Brain microvascular endothelial cell (primary cell): Measurements from ENCODE around the gene XYLT2.
"Not testable (repeated sequence)": the region's sequence is repeated elsewhere in the genome, so short reads cannot be mapped to it uniquely, and the experiment has no call there.

ENCODE experiments used
- DNase-seq: peaks from one replicate; pipeline ENCODE4 v3.0.0-alpha.2; 2020
- H3K27ac ChIP-seq: fragments of 250-450 bp; sonication (Bioruptor Pico); 2 replicates; pipeline ENCODE4 v1.5.1; 2020; ENCODE audit warnings: mild to moderate bottlenecking, moderate library complexity
- H3K27me3 ChIP-seq: fragments of 250-450 bp; sonication (Bioruptor Pico); replicated peaks from 2 replicates; pipeline ENCODE4 v1.5.1; 2020; ENCODE audit warnings: mild to moderate bottlenecking
- H3K36me3 ChIP-seq: fragments of 250-450 bp; sonication (Bioruptor Pico); replicated peaks from 2 replicates; pipeline ENCODE4 v1.5.1; 2020; ENCODE audit warnings: mild to moderate bottlenecking
- H3K4me3 ChIP-seq: 2 replicates; pipeline ENCODE4 v1.5.1; 2011; ENCODE audit warnings: low read depth, mild to moderate bottlenecking, control low read depth, low read length, moderate library complexity
- in situ Hi-C: cut with HindIII; loops from 2 replicates; pipeline ENCODE4 v1.10.0; 2017; ENCODE audit warnings: low sequenced_read_pairs, low pct_ligation_motif_present
- TF ChIP-seq, protein P1 (sequence below): IDR thresholded peaks from 2 replicates; pipeline ENCODE4 v1.5.1; 2011; ENCODE audit warnings: low read depth, mild to moderate bottlenecking, moderate library complexity, low read length, control low read depth, inconsistent platforms; ENCODE audit errors: missing control alignments

XYLT2 gene

DNA sequence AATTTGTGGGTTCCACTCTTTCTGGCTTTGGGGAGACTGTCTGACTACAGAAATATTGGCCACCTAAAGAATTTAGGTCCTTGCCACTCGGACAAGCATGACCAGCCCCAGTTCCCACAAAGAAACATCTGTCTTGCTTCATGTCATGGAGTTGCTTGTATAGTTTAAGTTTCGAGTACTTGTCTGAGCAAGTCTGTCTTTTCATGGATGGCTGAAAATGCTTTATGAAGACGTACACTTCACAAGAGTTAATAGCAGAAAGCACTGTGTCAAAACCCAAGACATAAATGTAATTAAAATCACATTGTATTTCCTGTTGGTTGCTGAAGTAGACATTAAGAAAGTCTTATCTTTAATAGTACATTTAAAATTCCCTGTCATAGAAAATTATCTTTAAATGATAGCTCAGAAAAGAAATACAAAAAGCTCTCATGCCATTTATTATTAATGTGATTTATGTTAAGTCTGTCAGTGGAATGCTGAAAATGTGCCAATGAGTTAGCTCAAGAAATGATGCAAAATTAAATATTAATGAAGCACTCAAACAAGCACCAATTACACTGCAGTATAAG lies 29.8 kb upstream of the XYLT2 start:
- DNase-seq: no peak
- TF ChIP-seq, protein P1, sequence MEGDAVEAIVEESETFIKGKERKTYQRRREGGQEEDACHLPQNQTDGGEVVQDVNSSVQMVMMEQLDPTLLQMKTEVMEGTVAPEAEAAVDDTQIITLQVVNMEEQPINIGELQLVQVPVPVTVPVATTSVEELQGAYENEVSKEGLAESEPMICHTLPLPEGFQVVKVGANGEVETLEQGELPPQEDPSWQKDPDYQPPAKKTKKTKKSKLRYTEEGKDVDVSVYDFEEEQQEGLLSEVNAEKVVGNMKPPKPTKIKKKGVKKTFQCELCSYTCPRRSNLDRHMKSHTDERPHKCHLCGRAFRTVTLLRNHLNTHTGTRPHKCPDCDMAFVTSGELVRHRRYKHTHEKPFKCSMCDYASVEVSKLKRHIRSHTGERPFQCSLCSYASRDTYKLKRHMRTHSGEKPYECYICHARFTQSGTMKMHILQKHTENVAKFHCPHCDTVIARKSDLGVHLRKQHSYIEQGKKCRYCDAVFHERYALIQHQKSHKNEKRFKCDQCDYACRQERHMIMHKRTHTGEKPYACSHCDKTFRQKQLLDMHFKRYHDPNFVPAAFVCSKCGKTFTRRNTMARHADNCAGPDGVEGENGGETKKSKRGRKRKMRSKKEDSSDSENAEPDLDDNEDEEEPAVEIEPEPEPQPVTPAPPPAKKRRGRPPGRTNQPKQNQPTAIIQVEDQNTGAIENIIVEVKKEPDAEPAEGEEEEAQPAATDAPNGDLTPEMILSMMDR: no peak
- no peak overlapping the region for H3K4me3 ChIP-seq
- in situ Hi-C loops: no loop called here
- no peak overlapping the region for H3K27ac ChIP-seq
- H3K36me3 ChIP-seq: no peaks in the 10 kb centered on the region
- H3K27me3 ChIP-seq: peaks cover 2% of the 10 kb centered on the region

DNA sequence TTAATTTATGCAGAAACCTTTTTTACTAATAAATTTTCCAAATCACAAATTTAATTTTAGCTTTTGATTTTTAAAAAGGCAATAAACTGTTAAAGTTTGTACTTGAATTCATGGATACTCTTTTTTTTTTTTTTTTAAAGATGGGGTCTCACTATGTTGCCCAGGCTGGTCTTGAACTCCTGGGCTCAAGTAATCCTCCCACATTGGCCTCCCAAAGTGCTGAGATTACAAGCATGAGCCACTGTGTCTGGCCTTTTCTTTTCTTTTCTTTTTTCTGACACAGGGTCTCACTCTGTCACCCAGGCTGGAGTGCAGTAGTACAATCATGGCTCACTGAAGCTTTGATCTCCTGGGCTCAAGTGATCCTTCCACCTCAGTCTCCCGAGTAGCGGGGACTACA lies 29.3 kb upstream of the XYLT2 start:
- H3K27me3 ChIP-seq, H3K36me3 ChIP-seq, DNase-seq, H3K27ac ChIP-seq, H3K4me3 ChIP-seq, in situ Hi-C loops: not testable (repeated sequence)

DNA sequence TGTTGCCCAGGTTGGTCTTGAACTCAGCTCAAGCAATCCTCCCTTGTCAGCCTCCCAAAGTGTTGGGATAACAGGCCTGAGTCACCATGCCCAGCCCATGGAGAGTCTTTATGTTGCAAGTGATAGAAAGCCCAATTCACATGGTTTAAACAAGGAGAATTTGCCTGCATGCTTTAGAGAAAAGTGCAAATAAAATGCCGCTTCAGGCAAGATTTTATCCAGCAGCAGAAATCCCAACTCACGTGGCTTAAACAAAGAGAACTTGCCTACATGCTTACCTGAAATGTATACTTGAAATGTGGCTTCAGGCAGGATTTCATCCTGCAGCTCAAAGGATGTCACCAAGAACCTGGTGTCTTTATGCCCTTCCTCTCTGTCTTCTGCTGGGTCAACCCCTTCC lies 28.8 kb upstream of the XYLT2 start:
- H3K27me3 ChIP-seq: peaks cover 2% of the 10 kb centered on the region
- H3K27ac ChIP-seq: no peak overlapping the region
- in situ Hi-C loops: no loop called here
- no peak for DNase-seq
- no peak overlapping the region for H3K4me3 ChIP-seq
- TF ChIP-seq, protein P1: no peak
- no peaks in the 10 kb centered on the region for H3K36me3 ChIP-seq

DNA sequence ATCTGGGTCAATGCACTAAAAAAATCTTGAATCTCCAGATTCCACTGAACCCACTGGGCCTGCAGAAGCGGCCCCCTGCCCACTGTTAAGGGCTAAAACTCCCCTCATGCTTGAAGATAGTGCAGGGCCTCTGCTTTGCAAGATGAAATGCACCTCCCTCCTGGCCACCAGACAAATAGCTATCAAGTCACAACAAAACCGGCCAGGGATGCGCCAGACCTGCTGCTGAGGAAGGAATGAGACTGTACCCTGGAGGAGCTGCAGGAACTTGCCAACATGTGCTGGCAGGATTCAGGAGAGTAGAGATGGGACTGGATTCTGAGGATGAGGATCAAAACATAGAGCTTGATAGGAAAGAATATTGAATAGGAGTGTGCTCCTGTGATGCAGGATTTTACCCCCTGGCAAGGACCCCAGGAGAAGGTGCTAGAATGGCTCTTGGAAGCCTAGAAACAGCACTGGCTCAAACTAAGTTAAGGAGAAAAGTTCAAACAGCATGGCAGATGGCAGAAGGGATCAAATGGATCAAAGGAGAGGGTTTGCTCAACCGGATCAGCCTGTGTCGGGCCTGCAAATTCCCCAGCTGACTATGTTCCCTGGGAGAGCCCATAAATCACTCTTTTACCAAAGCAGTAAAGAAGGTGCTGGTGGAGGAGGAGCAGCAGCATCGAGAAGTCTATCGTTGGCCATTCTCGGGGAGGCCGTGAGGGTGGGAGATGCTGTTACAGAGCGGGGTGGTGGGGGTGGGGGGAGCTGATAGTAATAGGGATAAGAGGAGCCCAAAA lies 27.2 kb upstream of the XYLT2 start:
- H3K27ac ChIP-seq: no peak overlapping the region
- in situ Hi-C loops: no loop called here

DNA sequence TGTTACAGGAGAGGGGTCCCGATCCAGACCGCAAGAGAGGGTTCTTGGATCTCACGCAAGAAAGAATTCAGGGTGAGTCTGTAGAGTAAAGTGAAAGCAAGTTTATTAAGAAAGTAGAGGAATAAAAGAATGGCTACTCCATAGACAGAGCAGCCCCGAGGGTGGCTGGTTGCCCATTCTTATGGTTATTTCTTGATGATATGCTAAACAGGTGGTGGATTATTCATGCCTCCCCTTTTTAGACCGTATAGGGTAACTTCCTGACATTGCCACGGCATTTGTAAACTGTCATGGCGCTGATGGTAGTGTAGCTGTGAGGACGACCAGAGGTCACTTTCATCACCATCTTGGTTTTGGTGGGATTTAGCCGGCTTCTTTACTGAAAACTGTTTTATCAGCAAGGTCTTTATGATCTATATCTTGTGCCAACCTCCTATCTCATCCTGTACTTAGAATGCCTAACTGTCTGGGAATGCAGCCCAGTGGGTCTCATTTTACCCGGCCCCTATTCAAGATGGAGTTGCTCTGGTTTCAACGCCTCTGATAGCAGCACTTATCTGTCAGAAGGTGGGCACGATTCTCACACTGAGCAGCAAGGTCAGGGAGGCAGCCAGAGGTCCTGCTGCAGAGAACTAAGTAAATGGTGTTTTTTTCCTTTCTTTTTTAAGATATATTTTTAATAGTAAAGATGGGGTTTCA lies 26.5 kb upstream of the XYLT2 start:
- no peaks in the 10 kb centered on the region for H3K36me3 ChIP-seq
- no peak for DNase-seq
- in situ Hi-C loops: no loop called here
- no peak overlapping the region for H3K4me3 ChIP-seq
- TF ChIP-seq, protein P1: no peak
- no peak overlapping the region for H3K27ac ChIP-seq
- H3K27me3 ChIP-seq: no peaks in the 10 kb centered on the region

More for the DNA sequence above, 27.2 kb upstream of the XYLT2 start:
- no peaks in the 10 kb centered on the region for H3K27me3 ChIP-seq
- H3K36me3 ChIP-seq: no peaks in the 10 kb centered on the region
- TF ChIP-seq, protein P1: no peak
- DNase-seq: no peak
- H3K4me3 ChIP-seq: no peak overlapping the region

DNA sequence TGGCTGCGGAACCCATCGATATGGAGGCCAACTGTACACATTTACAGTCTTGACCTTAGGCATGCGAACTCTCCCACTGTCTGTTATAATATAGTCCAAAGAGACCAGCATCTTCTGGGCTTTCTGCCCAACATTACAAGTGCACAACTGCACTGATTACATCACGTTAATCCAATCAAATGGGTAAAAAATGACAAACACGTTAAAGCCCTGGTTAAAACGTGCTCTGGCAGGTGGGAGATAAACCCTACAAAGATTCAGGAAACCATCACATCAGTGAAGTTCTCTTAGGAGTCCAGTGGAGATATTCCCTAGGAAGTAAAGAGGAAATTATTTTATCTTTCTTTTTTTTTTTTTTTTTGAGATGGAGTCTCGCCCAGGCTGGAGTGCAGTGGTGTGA lies 23.7 kb upstream of the XYLT2 start:
- in situ Hi-C loops: no loop called here
- no peak overlapping the region for H3K4me3 ChIP-seq

More for the DNA sequence above, 23.7 kb upstream of the XYLT2 start:
- no peak for DNase-seq
- Histone ChIP-seq H3K36me3 (no peaks in the 10 kb centered on the region), H3K27me3 (no peaks in the 10 kb centered on the region), H3K27ac (no peak overlapping the region)
- TF ChIP-seq, protein P1: no peak
